HCT116 (cell line): ENCODE data around the gene RPS27. TPM values are rescaled to one million over a fixed set of nuclear protein-coding genes. Genes with fewer than 3 reads are reported as not detected.
A peak's percentile ranks its signal among the peaks of the same experiment; 100 is the strongest.

Source experiments
- ATAC-seq: fragments of 200-7000 bp; cut with Tn5 transposase; 2 replicates; pipeline ENCODE4 v1.9.1; 2020; ENCODE audit warnings: mild to moderate bottlenecking, moderate library complexity
- BruUV-seq: library from RNA; stranded (reverse); fragments of 400-500 nt; replicated peaks from 2 replicates; lab custom pipeline; 2021; lab: Mats Ljungman, UMichigan
- CTCF ChIA-PET: fragments of 300-600 bp; sonication (Branson Sonifier 250); formaldehyde crosslinking; loops from one replicate; lab custom pipeline; 2021; ENCODE audit warnings: antibody characterized with exemption; lab: Charles Lee
- POLR2A ChIA-PET: fragments of 300-600, 350-600 bp; sonication (Branson Sonifier 250); formaldehyde crosslinking; loops from one replicate; lab custom pipeline; 2021; ENCODE audit warnings: antibody characterized with exemption; lab: Charles Lee
- RAD21 ChIA-PET, 2 experiments: fragments of 300-600 bp; sonication (Branson Sonifier 250); formaldehyde crosslinking; loops; one replicate each; lab custom pipeline; 2023; ENCODE audit warnings: low total read pairs in 2 of 2; ENCODE audit not compliant: uncharacterized antibody in 2 of 2, unreplicated experiment in 2 of 2, low non-redundant PET in 1 of 2; lab: Charles Lee
- DNase-seq: peaks from one replicate; pipeline ENCODE4 v3.0.0-alpha.2; 2010; ENCODE audit warnings: low read depth, low spot score
- H2AFZ ChIP-seq: fragments of 200-600 bp; shearing (Covaris generic), sonication (generic); 2 replicates; pipeline ENCODE4 v1.6.1; 2017; ENCODE audit warnings: low read depth, mixed run types, mixed read lengths, antibody characterized with exemption, low read length; ENCODE audit not compliant: poor library complexity, severe bottlenecking
- H3K27ac ChIP-seq: 2 replicates; pipeline ENCODE4 v1.5.1; 2012; ENCODE audit warnings: low read depth, low read length
- H3K27me3 ChIP-seq: fragments of 200-600 bp; sonication (generic); 2 replicates; pipeline ENCODE4 v1.6.1; 2016; ENCODE audit warnings: mixed run types, low read length, mixed read lengths; ENCODE audit not compliant: insufficient read depth
- H3K36me3 ChIP-seq, 2 experiments: fragments of 200-500 bp in 1 of 2; fragments of 200-600 bp in 1 of 2; sonication (Bioruptor generic) in 1 of 2; sonication (generic) in 1 of 2; 2 replicates each; pipeline versions ENCODE4 v1.5.1 to v1.6.1; 2014 to 2016; ENCODE audit warnings: low read length in 2 of 2, inconsistent platforms in 1 of 2, mixed read lengths in 1 of 2, mixed run types in 1 of 2; ENCODE audit not compliant: insufficient read depth in 2 of 2, control insufficient read depth in 1 of 2
- H3K4me1 ChIP-seq, 2 experiments: fragments of 200-600 bp in 1 of 2; sonication (generic) in 1 of 2; 2 replicates each; pipeline versions ENCODE4 v1.5.1 to v1.6.1; 2012 to 2017; ENCODE audit warnings: low read length in 2 of 2, inconsistent platforms in 1 of 2, mild to moderate bottlenecking in 1 of 2, mixed read lengths in 1 of 2, mixed run types in 1 of 2, moderate library complexity in 1 of 2; ENCODE audit not compliant: insufficient read depth in 2 of 2, control insufficient read depth in 1 of 2
- H3K4me2 ChIP-seq: fragments of 200-600 bp; sonication (generic); 2 replicates; pipeline ENCODE4 v1.6.1; 2017; ENCODE audit warnings: mixed run types, low read length, mixed read lengths
- H3K4me3 ChIP-seq, 2 experiments: fragments of 200-600 bp in 1 of 2; sonication (generic) in 1 of 2; replicated peaks in 1 of 2; 2 replicates each; pipeline ENCODE4 v1.5.1; 2011 to 2016; ENCODE audit warnings: low read length in 2 of 2, control low read depth in 1 of 2, low read depth in 1 of 2, mild to moderate bottlenecking in 1 of 2, mixed read lengths in 1 of 2, mixed run types in 1 of 2
- H3K79me2 ChIP-seq: fragments of 200-600 bp; sonication (generic); 2 replicates; pipeline ENCODE4 v1.6.1; 2017; ENCODE audit warnings: mild to moderate bottlenecking, mixed run types, low read length, moderate library complexity, mixed read lengths; ENCODE audit not compliant: insufficient read depth
- H3K9ac ChIP-seq: fragments of 200-600 bp; sonication (generic); 2 replicates; pipeline ENCODE4 v1.6.1; 2016; ENCODE audit warnings: low read length, mixed read lengths
- H3K9me2 ChIP-seq: fragments of 200-600 bp; sonication (generic), shearing (Covaris generic); 2 replicates; pipeline ENCODE4 v1.6.1; 2017; ENCODE audit warnings: mixed run types, mild to moderate bottlenecking, moderate library complexity; ENCODE audit not compliant: insufficient read depth
- H3K9me3 ChIP-seq, 2 experiments: fragments of 200-500 bp in 1 of 2; fragments of 200-600 bp in 1 of 2; sonication (Bioruptor generic) in 1 of 2; sonication (generic) in 1 of 2; 2 replicates each; pipeline ENCODE4 v1.6.1; 2014 to 2017; ENCODE audit warnings: low read length in 2 of 2, mixed read lengths in 2 of 2, inconsistent platforms in 1 of 2, low read depth in 1 of 2, mild to moderate bottlenecking in 1 of 2, mixed run types in 1 of 2, moderate library complexity in 1 of 2; ENCODE audit not compliant: control insufficient read depth in 1 of 2, insufficient read depth in 1 of 2
- H4K20me1 ChIP-seq: fragments of 200-600 bp; sonication (generic), shearing (Covaris generic); 2 replicates; pipeline ENCODE4 v1.6.1; 2017; ENCODE audit warnings: mixed run types, mild to moderate bottlenecking, moderate library complexity; ENCODE audit not compliant: insufficient read depth
- ATF3 ChIP-seq: IDR thresholded peaks from 2 replicates; pipeline ENCODE4 v1.6.1; 2012
- CEBPB ChIP-seq: IDR thresholded peaks from 2 replicates; pipeline ENCODE4 v1.6.1; 2012; ENCODE audit warnings: low read depth
- CTCF ChIP-seq, 3 experiments: fragments of 200-600 bp in 1 of 3; sonication (generic) in 1 of 3; IDR thresholded peaks in 2 of 3; conservative IDR thresholded peaks in 1 of 3; 2 replicates each; pipeline ENCODE4 v1.5.1; 2012 to 2017; ENCODE audit warnings: low read depth in 2 of 3, low read length in 2 of 3, antibody characterized with exemption in 1 of 3, borderline replicate concordance in 1 of 3, control low read depth in 1 of 3, mild to moderate bottlenecking in 1 of 3, mixed read lengths in 1 of 3, mixed run types in 1 of 3, moderate library complexity in 1 of 3; ENCODE audit not compliant: insufficient read depth in 1 of 3
- EGR1 ChIP-seq: IDR thresholded peaks from 2 replicates; pipeline ENCODE4 v1.6.1; 2012; ENCODE audit warnings: low read depth
- ELF1 ChIP-seq: IDR thresholded peaks from 2 replicates; pipeline ENCODE4 v1.6.1; 2012; ENCODE audit warnings: low read depth, borderline replicate concordance
- EZH2 ChIP-seq: fragments of 200-600 bp; sonication (generic); IDR thresholded peaks from 2 replicates; pipeline ENCODE4 v1.6.1; 2017; ENCODE audit warnings: antibody characterized with exemption, mixed run types
- EZH2phosphoT487 ChIP-seq: fragments of 200-600 bp; IDR thresholded peaks from 2 replicates; pipeline ENCODE4 v1.6.1; 2018; ENCODE audit warnings: antibody characterized with exemption, borderline replicate concordance
- FOSL1 ChIP-seq: IDR thresholded peaks from 2 replicates; pipeline ENCODE4 v1.6.1; 2012; ENCODE audit warnings: low read depth
- JUND ChIP-seq: IDR thresholded peaks from 2 replicates; pipeline ENCODE4 v1.6.1; 2012
- MAX ChIP-seq: IDR thresholded peaks from 2 replicates; pipeline ENCODE4 v1.6.1; 2012
- RAD21 ChIP-seq: IDR thresholded peaks from 2 replicates; pipeline ENCODE4 v1.6.1; 2012; ENCODE audit warnings: low read depth, mild to moderate bottlenecking
- REST ChIP-seq: IDR thresholded peaks from 2 replicates; pipeline ENCODE4 v1.6.1; 2012; ENCODE audit warnings: low read depth
- SRF ChIP-seq: IDR thresholded peaks from 2 replicates; pipeline ENCODE4 v1.6.1; 2012; ENCODE audit warnings: low read depth
- TCF7L2 ChIP-seq: IDR thresholded peaks from 2 replicates; pipeline ENCODE4 v1.7.0; 2011; ENCODE audit warnings: borderline replicate concordance, inconsistent platforms; ENCODE audit not compliant: insufficient read depth, insufficient read length; ENCODE audit errors: extremely low read depth
- YY1 ChIP-seq: IDR thresholded peaks from 2 replicates; pipeline ENCODE4 v1.6.1; 2011; ENCODE audit warnings: low read length, low read depth, moderate library complexity, mild to moderate bottlenecking; ENCODE audit not compliant: insufficient replicate concordance; ENCODE audit errors: extremely low read depth
- ZBTB33 ChIP-seq: IDR thresholded peaks from 2 replicates; pipeline ENCODE4 v1.6.1; 2011; ENCODE audit warnings: mild to moderate bottlenecking, low read length, moderate library complexity; ENCODE audit not compliant: insufficient replicate concordance; ENCODE audit errors: extremely low read depth
- ZFX ChIP-seq: fragments of 450-650 bp; IDR thresholded peaks from 2 replicates; pipeline ENCODE4 v1.6.1; 2017
- intact Hi-C: fragments of 100-400 bp; cut with micrococcal nuclease; formaldehyde crosslinking; loops from 2 replicates; pipeline ENCODE4 v1.10.0; 2022
- total RNA-seq: library from RNA; stranded (reverse); gene quantifications from one replicate; pipeline ENCODE4 v1.2.1, GENCODE V29; 2021; ENCODE audit not compliant: unreplicated experiment

The RPS27 gene
- total RNA-seq, 1 experiment from 2014 or later: 1,905 TPM

GRCh38 chr1:153963030-153963849, 27.3 kb upstream of the RPS27 start, which contains the start of gene SLC39A1:
SLC39A1 (minus strand) TSS chr1:153963537; CDS start chr1:153962715, 822 bp downstream.
- Histone ChIP-seq H3K4me2 (peak within 1 kb of the TSS; percentile 86), H2AFZ (no peak within 1 kb of the TSS), H3K9me2 (no peaks in the 10 kb centered on the region), H3K27me3 (no peaks in the 10 kb centered on the region), H3K27ac (peak within 1 kb of the TSS; percentile 93), H3K79me2 (peaks cover 34% of the 10 kb centered on the region), H3K4me1 (peaks cover 26 to 61% of the 10 kb centered on the region in 2 experiments), H3K36me3 (peaks cover 5 to 11% of the 10 kb centered on the region in 2 experiments; a peak in 1 of 4 replicates), H3K9ac (peak within 1 kb of the TSS; percentile 96), H3K9me3 (no peaks in the 10 kb centered on the region), H4K20me1 (no peaks in the 10 kb centered on the region), H3K4me3 (peak within 1 kb of the TSS; percentile 94 to 97)
- ChIA-PET RAD21 (interaction anchor here in 1 of 2 experiments (0.9 kb wide), 1 partner anchor 14 kb away, joined by 3 read pairs; the partner anchor contains the start of gene JTB), CTCF (interaction anchor here (0.8 to 2.1 kb wide), 2 partner anchors 17 to 24 kb away, joined by 3 to 9 read pairs; partner anchors contain the start of gene DENND4B), POLR2A (interaction anchor here (0.8 to 2.8 kb wide), 6 partner anchors 11 to 41 kb away, joined by 3 to 18 read pairs (median 4); partner anchors contain the start of genes DENND4B, GATAD2B and RPS27)
- TSS peak; percentile 43 for BruUV-seq
- peak; percentile 69 for ATAC-seq
- peak; percentile 94 for DNase-seq
- intact Hi-C loops: loop anchor here (5.0 kb wide), 1 partner anchor 181 kb away; no protein-coding TSS in a partner anchor
- TF ChIP-seq JUND (no peak), ATF3 (no peak), EGR1 (no peak), SRF (no peak), EZH2phosphoT487 (no peak), EZH2 (no peak), CTCF (IDR thresholded peaks at IDR 0.05 in 2 of 3, conservative IDR thresholded peaks at IDR 0.05 in 1 of 3; ENCODE audit: borderline replicate concordance in 1 of 3, insufficient read depth in 1 of 3, low read depth in 2 of 3, low read length in 2 of 3) (no peak), TCF7L2 (no peak), YY1 (peak; percentile 41), ELF1 (no peak), ZFX (peak; percentile 62; the same call in 1 of the 2 replicates), REST (no peak), FOSL1 (no peak), MAX (no peak), CEBPB (no peak), ZBTB33 (no peak), RAD21 (no peak)
